CD4-positive, alpha-beta T cell treated with Interleukin-15 for 4 hours (primary cell): ENCODE results near the gene GRM7.

ENCODE experiments used
- DNase-seq: peaks from one replicate; pipeline ENCODE4 v3.0.0-alpha.2; 2020; ENCODE audit warnings: low spot score

Gene GRM7

DNA sequence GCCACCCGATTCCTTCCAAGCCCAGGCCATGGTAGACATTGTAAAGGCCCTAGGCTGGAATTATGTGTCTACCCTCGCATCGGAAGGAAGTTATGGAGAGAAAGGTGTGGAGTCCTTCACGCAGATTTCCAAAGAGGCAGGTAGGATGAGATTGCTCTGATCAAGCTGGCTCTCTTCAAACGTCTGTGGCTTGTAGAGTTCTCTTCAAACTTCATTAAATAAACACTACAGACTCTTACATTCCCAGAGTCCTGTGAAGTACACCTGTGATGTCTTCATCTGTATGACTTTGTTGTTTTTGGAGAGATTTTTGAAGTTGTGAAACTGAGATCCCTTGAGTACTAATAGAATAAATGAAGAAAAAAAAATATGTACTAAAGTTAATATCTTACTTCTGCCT is 285.6 kb downstream of the GRM7 start:
- DNase-seq, result no peak

DNA sequence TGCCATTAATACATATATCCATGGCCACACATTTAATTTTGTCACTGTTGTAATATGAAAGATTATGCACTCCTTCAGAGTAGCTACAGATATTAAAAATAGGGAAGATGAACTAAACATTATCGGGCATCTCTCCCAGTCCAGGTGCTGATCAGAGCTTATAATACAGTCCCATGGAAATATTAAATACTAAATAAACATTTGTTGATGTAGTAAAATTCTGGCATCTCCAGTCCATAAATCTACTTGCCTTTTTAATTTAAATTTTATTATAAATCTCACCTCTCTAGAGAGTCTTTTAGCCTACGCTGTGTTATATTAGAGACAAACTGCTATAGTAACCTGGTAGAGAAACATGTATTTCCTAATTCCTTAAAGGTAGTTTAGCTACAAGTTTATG is 297.6 kb downstream of the GRM7 start:
- no peak for DNase-seq

DNA sequence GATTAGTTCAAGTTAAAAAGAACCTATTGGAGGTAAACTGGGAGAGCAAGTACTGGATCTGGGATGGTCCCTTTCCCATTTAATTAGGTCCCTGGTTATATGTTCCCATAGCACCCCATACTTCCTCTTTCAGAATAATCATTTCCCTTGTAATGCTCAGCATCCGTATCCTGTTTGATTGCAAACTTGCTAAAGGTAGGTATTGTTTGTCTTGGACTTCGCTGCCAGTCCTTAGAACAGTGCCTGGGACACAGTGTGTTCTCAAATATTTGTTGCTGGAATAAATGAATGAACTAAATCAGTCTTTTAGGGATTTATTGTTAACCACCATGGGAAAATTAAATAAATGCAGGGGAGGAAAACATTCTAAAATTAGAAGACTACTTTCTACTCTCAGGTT is 299.8 kb downstream of the GRM7 start:
- no peak for DNase-seq

DNA sequence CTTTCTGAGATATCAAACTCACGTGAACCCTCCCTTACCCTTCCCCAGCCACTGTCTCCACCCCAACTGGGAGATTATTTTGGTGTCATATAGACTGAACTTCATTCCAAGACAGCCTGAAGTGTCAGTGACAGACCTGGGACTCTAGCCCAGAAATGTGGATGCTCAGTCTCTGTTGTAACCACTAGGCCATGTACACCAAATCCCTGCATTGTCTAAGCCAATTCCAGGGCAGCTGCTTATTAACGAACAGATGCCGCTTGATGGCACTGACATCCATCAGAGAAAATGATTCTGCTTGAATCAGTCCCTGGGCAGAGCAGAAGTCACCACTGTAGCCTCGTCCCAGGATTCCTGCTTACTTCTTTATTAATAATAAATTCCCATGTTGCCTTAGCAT is 305.5 kb downstream of the GRM7 start:
- no peak for DNase-seq

DNA sequence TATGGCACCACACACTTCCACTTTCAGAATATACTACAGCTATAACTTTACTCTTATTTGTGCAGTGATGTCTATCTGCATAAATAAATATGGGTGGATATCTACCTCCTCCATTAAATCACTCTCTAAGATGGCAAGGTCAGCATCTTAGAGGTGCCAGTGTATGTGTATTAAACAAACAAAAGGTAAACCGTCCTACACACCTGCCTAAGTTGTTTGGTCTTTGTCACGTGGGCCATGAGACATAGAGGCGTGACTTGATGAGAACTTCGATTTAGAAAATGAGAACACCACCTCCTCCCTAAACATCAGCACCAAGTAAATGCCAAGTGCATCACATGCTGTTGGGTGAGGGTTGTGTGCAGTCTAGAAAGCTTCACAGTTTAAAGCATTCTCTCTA is 310.6 kb downstream of the GRM7 start:
- DNase-seq, result no peak

DNA sequence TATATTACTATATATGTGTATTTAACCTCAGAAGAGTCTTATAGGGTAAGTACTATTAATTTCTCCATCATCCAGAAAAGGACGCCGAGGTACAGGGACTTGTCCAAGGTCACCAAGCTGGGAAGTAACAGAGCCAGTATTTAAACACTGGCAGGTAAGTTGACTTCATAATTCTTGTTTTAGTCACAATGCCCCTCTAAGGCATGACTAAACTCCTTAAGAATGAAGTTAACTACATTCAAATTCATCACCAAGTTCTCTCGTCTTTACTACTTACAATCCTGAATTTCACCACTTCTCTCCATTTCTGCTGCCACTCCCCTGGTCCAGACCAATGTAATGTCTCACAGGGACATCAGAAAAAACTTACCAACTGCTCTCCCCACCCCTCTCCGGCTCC is 312.1 kb downstream of the GRM7 start:
- DNase-seq, result no peak

DNA sequence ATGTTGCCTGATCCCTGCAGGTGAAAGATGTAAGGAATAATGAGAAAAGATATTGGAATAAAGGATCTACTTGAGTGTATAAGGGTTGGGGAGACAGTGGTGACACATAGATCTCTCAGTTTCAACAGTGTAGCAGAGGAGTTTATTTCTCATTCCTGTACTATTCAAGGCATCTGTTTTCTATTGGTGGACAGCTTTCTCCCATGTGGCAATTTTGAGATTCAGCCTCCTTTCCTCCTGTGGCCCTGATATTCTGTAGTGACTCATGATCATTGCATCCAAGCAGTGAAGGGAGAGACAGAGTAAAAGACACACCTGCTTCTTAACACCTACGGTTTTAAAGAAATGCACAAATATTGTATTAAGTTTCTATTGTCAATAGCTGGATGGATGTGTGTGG is 327.6 kb downstream of the GRM7 start:
- DNase-seq, result no peak

DNA sequence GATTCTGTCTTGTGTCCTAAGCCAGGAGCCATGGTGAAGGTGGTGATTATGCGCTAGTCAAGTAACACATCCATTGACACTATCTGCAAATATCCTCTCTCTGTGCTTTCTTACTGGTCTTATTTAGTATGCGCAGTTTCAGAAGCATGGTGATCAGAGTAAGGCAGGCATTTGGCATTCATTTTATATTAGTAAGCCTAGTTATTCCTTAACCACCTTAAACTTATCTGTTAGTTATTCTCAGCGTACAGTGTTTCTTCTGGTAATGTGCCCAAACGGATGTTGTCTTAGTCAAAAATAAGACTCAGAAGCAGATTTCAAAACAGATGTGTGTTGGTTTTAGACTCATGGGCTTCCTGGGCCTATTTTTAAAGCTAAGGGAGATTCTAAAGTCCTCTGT is 329.2 kb downstream of the GRM7 start:
- DNase-seq, result no peak

DNA sequence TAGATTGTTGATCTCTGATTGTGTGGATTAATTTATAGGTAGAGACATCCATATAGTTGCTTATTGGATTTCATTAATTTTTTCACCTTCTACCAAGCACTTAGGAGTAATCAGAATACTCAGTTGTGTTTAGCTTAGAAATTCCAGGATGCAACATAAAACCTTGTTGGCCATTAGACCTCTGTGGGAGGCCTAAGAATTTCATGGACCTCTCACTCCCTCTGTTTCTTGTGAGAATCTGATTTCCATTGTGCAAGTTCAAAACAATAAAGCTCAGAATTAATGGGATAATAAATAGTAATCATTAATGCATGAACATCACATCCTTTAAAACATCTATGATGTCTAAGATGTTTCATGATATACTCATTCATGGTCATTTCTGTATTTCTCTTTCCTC is 332.4 kb downstream of the GRM7 start:
- no peak for DNase-seq

DNA sequence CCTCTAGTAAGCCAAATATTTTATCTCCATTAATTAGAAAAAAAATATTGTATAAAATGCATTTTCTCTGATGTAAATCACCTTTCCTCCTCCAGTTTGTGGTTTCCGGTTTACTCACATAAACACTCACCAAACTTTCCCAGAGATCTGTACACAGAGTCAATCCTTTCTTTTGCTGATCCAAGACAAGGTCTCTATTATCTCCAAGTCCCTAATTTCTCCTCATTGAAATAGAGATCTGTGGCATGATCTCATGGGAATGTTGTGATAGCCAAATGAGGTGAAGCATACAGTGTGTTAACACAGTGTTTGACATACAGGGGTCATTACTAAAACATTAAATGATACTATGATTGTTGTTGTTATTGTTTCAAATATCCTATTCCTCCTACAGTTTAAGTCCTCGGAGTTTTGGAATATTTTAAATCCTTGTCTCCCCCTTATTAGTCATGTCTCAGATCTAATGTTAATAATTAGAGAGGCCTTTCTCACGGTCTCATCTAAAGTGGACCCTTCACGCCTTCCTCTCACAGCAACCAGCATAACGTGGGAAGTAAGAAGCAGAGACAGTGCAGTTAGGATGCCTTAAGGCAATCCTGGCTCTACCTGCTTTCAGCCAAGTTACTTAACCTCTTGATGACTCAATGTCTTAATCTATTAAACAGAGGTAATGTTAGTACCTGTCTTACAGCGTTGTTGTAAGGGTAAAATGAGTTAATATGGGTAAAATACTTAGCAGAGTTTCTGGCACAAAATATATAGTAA is 333.3 kb downstream of the GRM7 start:
- DNase-seq, result no peak

DNA sequence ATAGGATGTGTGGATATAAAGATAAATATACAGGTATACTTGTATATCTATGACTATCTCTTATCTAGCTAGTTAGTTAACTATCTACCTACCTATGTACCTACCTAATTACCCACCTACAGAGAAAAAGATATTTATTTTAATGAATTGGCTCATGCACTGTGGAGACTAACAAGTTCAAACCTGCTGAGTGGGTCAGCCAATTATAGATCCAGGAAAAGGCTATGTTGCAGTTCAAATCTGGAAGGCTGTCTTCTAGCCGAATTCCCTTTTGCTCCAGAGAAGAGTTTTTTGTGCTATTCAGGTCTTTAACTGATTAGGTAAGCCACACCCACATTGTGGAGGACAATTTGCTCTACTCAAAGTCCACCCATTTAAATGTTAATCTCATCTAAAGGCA is 335.0 kb downstream of the GRM7 start:
- DNase-seq, result no peak

DNA sequence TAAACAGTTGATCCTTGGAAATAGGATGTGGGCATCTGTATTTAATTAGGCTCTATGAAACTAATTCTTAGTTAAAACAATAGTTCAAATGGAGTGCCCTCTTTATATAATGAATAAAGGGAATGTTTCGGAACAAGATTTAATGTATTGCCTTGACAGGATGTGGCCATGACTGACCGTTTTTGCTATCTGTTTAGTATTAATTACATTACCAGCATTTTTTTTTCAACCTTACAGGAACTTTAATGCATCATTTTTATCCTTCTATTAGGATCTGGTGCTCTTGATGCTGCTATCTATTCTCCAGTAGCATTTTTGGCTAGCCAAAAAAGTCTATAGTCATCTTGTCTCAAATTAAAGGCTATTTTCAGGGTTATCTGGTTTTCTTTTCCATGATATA is 340.9 kb downstream of the GRM7 start:
- no peak for DNase-seq

DNA sequence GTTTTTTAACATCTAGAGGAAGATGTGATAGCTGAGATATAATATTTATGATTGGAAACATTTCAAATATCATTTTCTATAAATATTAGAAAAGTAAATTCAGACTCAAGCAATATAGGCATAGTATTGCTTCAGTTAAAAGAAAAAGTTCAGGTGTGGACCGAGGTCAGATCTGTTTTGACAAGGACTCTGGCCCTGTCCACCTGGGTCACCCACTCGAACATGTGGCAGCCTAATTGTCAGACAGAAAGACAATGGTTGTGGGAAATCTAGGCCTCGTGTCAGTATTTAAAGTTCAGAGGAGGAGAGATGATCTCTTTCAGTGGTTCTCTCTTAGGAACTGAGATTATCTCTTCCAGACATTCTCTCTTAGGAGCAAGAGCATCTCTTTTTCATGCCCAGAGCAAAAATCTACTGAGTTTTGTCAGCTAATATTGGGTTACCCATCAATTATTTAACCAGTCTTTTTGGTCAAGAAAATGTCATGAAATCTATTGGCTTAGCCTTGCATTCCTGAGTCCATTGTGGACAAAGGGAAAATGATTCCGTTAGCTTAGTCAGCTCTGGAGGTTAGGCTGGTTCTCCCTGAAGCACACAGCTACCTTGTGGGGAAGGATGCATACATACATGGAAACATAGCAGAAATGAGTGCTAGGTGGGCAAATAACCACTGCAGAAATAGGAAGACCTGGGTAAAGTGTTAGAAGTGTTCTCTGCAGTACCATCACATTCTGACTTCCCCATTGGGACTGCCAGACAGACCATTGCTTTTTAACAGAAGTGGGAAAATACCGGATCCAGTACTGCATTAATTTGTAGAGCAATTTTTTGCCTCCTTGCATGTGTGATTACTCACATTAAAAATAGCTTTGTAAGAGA is 343.3 kb downstream of the GRM7 start:
- no peak for DNase-seq

DNA sequence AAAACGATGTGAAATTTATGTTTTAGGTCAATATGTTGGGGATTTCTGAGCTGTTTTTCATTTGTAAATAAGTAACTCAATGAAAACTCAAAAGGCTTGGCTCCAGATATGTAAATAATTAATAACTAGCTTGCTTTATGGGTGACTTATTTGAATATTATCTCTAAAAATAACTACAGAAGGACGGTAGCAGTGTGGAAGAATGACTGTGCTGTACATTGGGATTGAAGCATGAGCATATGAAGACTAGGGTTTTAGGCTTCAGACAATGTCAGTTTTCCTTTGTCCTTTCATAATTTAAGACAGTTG is 343.9 kb downstream of the GRM7 start:
- no peak for DNase-seq

DNA sequence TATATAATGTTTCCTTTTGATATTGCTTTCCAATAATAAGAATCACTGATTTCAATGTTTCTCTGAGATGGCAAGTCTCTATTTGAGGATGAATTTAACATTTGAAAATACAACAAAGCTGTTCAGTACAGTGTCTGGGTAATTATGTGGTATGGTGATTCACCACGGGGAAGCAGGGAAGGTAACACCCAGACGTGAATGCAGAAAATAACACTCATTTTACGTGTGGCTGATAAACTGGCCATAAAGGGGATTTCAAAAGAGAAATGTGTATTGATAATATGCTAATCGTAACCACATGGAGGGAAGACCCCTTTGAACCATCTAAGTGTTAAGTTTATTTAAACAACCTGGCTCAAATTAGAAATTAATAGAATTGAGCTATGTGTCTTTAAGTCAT is 344.6 kb downstream of the GRM7 start:
- peak; percentile 1 for DNase-seq

DNA sequence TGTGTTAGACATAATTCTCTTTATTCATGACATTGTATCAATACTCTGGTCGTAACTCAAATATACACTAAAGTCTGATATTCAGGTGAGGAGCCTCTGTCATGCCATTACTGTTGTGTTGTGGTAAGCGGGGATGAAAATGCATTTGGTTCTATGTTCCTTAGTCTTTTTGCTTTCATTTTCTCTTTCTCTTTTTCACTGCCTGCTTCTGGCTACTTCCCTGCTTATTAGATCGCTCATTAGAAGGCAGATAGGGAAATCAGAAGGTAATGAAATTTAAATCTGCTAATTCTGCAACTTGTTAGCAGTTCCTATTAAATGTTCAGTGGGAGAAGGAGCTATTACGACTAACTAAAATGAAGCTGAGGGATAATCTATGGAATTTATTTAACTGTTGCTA is 345.0 kb downstream of the GRM7 start:
- DNase-seq, result no peak

DNA sequence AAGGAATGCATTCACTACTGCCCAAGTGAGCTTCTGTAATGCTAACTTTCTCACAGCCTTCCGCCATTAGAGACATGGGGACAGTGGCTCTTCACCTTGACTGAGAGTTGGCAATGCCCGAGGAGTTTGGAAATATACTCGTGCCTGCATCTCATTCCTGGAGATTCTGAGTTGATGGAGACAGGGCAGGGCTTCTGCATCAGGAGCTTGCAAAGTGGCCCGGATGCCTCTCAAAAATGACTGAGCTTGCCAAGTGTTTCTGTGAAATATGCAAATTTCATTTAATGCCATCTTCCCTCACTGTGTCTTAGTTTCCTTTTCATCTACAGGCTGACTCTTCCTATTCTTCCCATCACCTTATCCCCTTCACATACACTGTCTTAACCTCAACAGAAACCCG is 346.2 kb downstream of the GRM7 start:
- no peak for DNase-seq

DNA sequence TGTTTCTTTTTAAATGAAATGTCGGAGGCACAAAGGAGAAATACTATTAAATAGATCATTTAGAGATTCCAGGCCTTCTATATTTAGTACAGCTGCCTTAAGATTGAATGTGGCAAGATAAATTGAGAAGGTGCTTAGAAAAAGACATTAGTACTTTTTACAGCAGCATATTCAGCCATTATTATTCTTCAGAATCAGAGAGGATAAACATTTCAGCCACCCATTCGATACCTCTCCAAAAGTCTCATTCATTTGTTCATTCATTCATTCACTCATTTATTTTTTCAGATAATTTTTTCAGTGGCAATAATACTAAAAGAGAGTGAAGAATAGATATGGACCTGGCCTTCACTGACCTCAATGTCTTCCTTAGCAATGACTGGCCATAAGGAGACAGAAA is 347.0 kb downstream of the GRM7 start:
- no peak for DNase-seq

DNA sequence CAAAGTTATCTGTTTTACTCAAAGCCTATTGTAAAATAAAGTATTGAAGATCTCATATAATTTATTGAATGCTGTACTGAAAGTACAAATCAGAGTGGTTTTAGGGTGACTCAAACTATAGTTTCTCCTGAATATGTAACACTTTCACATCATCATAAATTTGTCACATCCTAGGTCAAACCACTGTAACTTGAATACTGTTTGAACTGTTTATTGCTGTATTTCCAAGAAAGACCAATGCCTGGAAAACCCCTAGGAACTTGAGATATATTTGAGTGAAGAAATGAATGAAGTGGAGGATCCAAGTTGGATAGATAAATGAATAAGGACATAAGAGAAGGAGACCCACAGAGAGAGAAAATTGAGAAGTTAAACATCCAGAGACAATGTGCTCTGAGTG is 348.2 kb downstream of the GRM7 start:
- DNase-seq, result no peak

DNA sequence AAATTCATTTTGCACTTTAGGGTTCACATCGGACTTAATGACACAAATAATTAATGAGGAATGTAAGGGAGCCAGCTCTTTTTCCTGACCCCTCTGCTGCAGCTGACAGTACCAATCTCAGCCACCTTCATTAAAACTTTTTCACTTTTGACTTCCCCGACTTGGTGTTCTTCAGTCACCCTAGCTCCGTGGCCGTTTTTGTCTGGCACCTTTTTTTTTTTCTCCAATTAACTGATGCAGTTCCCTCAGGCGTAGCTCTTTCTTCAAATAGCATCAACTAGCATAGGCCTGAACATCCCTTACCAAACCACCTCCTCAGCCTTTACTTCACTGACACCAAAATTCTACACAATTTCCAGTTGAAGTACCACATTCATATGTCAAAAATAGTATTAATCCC is 350.8 kb downstream of the GRM7 start:
- no peak for DNase-seq

DNA sequence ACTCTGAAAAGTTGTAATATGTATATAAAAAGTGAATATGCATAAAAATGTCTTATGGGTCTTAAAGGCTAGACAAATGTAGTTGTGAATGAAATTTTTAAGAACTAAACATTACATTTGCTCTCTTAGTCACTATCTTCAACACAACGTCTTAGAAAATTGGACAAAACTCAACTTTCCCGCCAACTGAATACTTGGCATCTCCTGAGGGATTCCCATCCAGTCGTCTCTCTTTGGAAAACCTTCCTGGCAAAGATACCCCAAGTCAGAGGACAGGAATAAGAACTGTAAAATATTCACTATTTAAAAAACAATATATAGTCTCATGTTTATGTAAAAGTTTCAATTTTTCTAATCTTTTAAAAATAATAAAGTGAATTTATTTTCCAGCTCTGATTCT is 354.8 kb downstream of the GRM7 start:
- DNase-seq, result no peak

DNA sequence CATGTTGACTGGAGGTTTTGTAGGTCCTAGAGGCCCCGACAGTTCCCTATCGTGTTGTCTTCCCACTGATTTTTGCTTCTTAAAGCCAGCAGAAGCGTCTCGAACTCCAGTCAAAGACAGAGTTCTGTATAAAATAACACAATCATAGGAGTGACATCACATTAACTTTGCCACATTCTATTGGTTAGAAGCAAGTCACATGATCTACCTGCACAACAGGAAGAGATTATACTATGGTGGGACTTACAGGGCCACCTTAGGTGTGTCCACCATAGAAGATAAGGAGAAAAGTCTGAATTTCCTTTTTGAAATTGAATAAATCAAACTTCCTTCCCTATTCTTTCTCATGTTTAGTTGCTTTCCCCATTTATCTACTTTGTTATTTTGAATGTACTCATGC is 365.5 kb downstream of the GRM7 start:
- no peak for DNase-seq

DNA sequence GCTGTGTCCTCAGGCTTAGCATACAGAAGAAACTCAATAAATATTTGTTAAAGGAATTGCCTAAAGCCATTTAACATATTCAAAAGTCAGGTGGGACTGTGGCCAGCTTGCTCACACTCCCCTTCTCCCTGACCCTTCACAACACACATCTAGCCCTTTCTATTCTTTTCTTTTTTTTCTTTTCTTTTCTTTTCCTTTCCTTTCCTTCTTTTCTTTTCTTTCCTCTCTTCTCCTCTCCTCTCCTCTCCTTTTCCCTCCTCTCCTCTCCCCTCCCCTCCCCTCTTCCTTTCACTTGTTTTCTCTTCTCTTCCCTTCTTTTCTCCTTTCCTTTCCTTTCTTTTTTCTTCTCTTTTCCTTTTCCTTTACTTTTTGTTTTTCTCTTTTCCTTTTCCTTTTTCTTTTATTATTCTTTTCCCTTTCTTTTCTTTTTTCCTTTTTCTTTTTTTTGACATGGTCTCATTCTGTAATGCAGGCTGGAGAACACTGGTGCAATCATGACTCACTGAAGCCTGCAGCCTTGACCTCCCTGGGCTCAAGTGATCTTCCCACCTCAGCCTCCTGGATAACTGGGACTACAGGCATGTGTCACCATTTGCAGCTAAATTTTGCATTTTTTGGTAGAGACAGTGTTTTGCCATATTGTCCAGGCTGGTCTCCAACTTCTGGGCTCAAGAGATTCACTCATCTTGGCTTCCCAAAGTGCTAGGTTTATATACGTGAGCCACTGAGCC is 377.8 kb downstream of the GRM7 start:
- DNase-seq, result no peak
